C1 segment of cervical spinal cord (tissue), 14 donors: Measurements from ENCODE around the gene RHEB.

Source experiments
- DNase-seq, 14 donors: peaks; one replicate each; lab custom pipeline; 2025; lab: John Stamatoyannopoulos, UW

The RHEB gene

GRCh38 chr7:151449990-151450389, 69.7 kb downstream of the RHEB start:
- no peak for DNase-seq

GRCh38 chr7:151448261-151449252, 71.1 kb downstream of the RHEB start:
- DNase-seq: peak in 12 of 14 donors; percentile 19 to 75 (median 34)

- no peak for DNase-seq
Measured at GRCh38 chr7:151447901-151448260, 71.8 kb downstream of the RHEB start.

GRCh38 chr7:151447312-151447711, 72.4 kb downstream of the RHEB start:
- no peak for DNase-seq

- DNase-seq: no peak
Measured at GRCh38 chr7:151446412-151446811, 73.3 kb downstream of the RHEB start.

GRCh38 chr7:151444632-151445031, 75.1 kb downstream of the RHEB start:
- DNase-seq: no peak

GRCh38 chr7:151442776-151443496, 76.8 kb downstream of the RHEB start:
- DNase-seq: no peak

- DNase-seq: no peak
Measured at GRCh38 chr7:151440799-151441445, 78.8 kb downstream of the RHEB start.

GRCh38 chr7:151439855-151440798, 79.6 kb downstream of the RHEB start, which contains the start of gene CRYGN:
Gene CRYGN (minus strand): TSS chr7:151440141. CDS start chr7:151439917, 224 bp downstream.
- DNase-seq: no peak

GRCh38 chr7:151438864-151439601, 80.7 kb downstream of the RHEB start:
- no peak for DNase-seq

- no peak for DNase-seq
Measured at GRCh38 chr7:151437866-151438516, 81.7 kb downstream of the RHEB start.

GRCh38 chr7:151437159-151437553, 82.5 kb downstream of the RHEB start:
- DNase-seq: no peak

GRCh38 chr7:151436446-151437158, 83.1 kb downstream of the RHEB start:
- no peak for DNase-seq

- DNase-seq: no peak
Measured at GRCh38 chr7:151435971-151436370, 83.7 kb downstream of the RHEB start.

GRCh38 chr7:151435103-151435916, 84.4 kb downstream of the RHEB start:
- peak in 3 of 14 donors; percentile 20 to 32 (median 27) for DNase-seq

- DNase-seq: no peak
Measured at GRCh38 chr7:151434549-151434948, 85.1 kb downstream of the RHEB start.

- no peak for DNase-seq
Measured at GRCh38 chr7:151433721-151434400, 85.8 kb downstream of the RHEB start.
